ENCODE data around the gene EVI5.

DNA sequence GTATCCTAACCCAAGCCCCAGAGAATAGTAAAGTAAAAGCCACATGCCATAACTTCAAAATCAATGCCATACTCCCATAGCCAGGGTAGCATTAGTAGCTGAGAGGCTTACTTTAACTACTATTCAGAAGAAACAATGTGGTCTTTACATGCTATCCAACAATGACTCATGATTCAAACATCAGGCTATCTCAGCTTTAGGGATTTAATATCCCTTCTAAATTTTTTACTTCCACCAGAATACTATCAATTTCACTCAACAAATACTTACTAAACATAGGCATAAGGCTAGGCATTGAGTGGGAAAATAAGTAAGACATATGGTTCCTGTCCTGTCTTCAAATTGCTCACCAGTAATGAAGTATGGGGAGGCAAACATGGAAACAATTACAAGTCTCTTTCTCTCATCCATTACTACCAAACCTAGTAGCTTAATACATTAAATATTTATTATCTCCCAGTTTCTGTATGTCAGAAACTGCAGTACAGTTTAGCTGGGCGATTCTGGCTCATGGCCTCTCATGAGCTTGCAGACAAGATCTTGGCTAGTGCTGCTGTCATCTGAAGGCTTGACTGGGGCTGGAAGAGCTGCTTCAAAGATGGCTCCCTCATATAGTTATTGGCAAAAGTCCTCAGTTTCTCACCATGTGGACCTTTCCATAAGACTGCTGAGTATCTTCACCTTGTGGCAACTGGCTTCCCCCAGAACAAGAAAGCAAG, 30.7 kb downstream of the EVI5 start:
- TF ChIP-seq POLR2A (IDR thresholded peaks at IDR 0.05): no peak
- TF ChIP-seq, protein P1, sequence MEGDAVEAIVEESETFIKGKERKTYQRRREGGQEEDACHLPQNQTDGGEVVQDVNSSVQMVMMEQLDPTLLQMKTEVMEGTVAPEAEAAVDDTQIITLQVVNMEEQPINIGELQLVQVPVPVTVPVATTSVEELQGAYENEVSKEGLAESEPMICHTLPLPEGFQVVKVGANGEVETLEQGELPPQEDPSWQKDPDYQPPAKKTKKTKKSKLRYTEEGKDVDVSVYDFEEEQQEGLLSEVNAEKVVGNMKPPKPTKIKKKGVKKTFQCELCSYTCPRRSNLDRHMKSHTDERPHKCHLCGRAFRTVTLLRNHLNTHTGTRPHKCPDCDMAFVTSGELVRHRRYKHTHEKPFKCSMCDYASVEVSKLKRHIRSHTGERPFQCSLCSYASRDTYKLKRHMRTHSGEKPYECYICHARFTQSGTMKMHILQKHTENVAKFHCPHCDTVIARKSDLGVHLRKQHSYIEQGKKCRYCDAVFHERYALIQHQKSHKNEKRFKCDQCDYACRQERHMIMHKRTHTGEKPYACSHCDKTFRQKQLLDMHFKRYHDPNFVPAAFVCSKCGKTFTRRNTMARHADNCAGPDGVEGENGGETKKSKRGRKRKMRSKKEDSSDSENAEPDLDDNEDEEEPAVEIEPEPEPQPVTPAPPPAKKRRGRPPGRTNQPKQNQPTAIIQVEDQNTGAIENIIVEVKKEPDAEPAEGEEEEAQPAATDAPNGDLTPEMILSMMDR (IDR thresholded peaks at IDR 0.05): no peak

Data from thyroid gland (tissue), 4 donors.